Neural cell (in vitro differentiated cells): ENCODE data around the gene VPS41. TPM values are rescaled to one million over a fixed set of nuclear protein-coding genes. Genes with fewer than 3 reads are reported as not detected.

Experiments used
- H2AFZ ChIP-seq: fragments of 200-600, 300-800 bp; sonication (generic), shearing (Covaris generic); 2 replicates; pipeline ENCODE4 v1.6.0; 2014; ENCODE audit warnings: low read depth, mild to moderate bottlenecking, antibody characterized with exemption, low read length, moderate library complexity
- H3F3A ChIP-seq: fragments of 200-600 bp; shearing (Covaris generic); 2 replicates; pipeline ENCODE4 v1.6.1; 2016; ENCODE audit warnings: mild to moderate bottlenecking, moderate library complexity, mixed read lengths, antibody characterized with exemption, low read length; ENCODE audit not compliant: insufficient read depth, poor library complexity, severe bottlenecking
- H3K27ac ChIP-seq: fragments of 200-600, 300-800 bp; sonication (generic), shearing (Covaris generic); 2 replicates; pipeline ENCODE4 v1.5.1; 2014; ENCODE audit warnings: mild to moderate bottlenecking, low read length, moderate library complexity
- H3K27me3 ChIP-seq: fragments of 300-800, 200-600 bp; sonication (generic), shearing (Covaris generic); 2 replicates; pipeline ENCODE4 v1.6.0; 2014; ENCODE audit warnings: mild to moderate bottlenecking, low read depth, low read length, moderate library complexity; ENCODE audit not compliant: insufficient read depth
- H3K36me3 ChIP-seq: fragments of 300-800, 200-600 bp; sonication (generic), shearing (Covaris generic); 2 replicates; pipeline ENCODE4 v1.5.1; 2014; ENCODE audit warnings: mild to moderate bottlenecking, antibody characterized with exemption, low read length, moderate library complexity; ENCODE audit not compliant: insufficient read depth
- H3K4me2 ChIP-seq: fragments of 300-800, 200-600 bp; sonication (generic), shearing (Covaris generic); 2 replicates; pipeline ENCODE4 v1.6.0; 2014; ENCODE audit warnings: mild to moderate bottlenecking, low read length
- H3K4me3 ChIP-seq: fragments of 300-800, 200-600 bp; sonication (generic), shearing (Covaris generic); 2 replicates; pipeline ENCODE4 v1.5.1; 2014; ENCODE audit warnings: mild to moderate bottlenecking, low read length, moderate library complexity
- H3K79me2 ChIP-seq: fragments of 200-600 bp; shearing (Covaris generic); replicated peaks from 2 replicates; pipeline ENCODE4 v1.6.0; 2014; ENCODE audit warnings: mild to moderate bottlenecking, low read length, moderate library complexity; ENCODE audit not compliant: insufficient read depth
- H3K9ac ChIP-seq: fragments of 300-800, 200-600 bp; sonication (generic), shearing (Covaris generic); 2 replicates; pipeline ENCODE4 v1.6.1; 2016; ENCODE audit warnings: mild to moderate bottlenecking, low read length, mixed read lengths
- H3K9me2 ChIP-seq: fragments of 200-600 bp; shearing (Covaris generic); 2 replicates; pipeline ENCODE4 v1.6.1; 2016; ENCODE audit warnings: mild to moderate bottlenecking, low read length, mixed read lengths; ENCODE audit not compliant: insufficient read depth
- H3K9me3 ChIP-seq: fragments of 200-600, 300-800 bp; sonication (generic), shearing (Covaris generic); 2 replicates; pipeline ENCODE4 v1.6.1; 2016; ENCODE audit warnings: mild to moderate bottlenecking, mixed run types, low read length, moderate library complexity, mixed read lengths
- H4K20me1 ChIP-seq: fragments of 200-600 bp; shearing (Covaris generic); 2 replicates; pipeline ENCODE4 v1.6.1; 2016; ENCODE audit warnings: mild to moderate bottlenecking, mixed run types; ENCODE audit not compliant: insufficient read depth
- CTCF ChIP-seq: fragments of 450-650 bp; IDR thresholded peaks from 2 replicates; pipeline ENCODE4 v1.5.1; 2014; ENCODE audit warnings: antibody characterized with exemption, mild to moderate bottlenecking, moderate library complexity; ENCODE audit not compliant: poor library complexity, severe bottlenecking
- EP300 ChIP-seq: fragments of 450-650 bp; conservative IDR thresholded peaks from 2 replicates; pipeline ENCODE4 v1.6.1; 2014; ENCODE audit warnings: antibody characterized with exemption, mild to moderate bottlenecking, moderate library complexity; ENCODE audit not compliant: poor library complexity, severe bottlenecking
- EZH2 ChIP-seq: fragments of 200-600, 300-800 bp; shearing (Covaris generic), sonication (generic); IDR thresholded peaks from 2 replicates; pipeline ENCODE4 v1.6.1; 2014; ENCODE audit warnings: antibody characterized with exemption, low read length, borderline replicate concordance, mild to moderate bottlenecking; ENCODE audit not compliant: insufficient read depth, poor library complexity, severe bottlenecking
- MXI1 ChIP-seq: fragments of 450-650 bp; conservative IDR thresholded peaks from 2 replicates; pipeline ENCODE4 v1.6.1; 2014; ENCODE audit warnings: antibody characterized with exemption, mild to moderate bottlenecking; ENCODE audit not compliant: poor library complexity, severe bottlenecking
- POLR2AphosphoS5 ChIP-seq: IDR thresholded peaks from 2 replicates; pipeline ENCODE4 v1.6.1; 2012
- RAD21 ChIP-seq: fragments of 450-650 bp; conservative IDR thresholded peaks from 2 replicates; pipeline ENCODE4 v1.6.1; 2014; ENCODE audit warnings: antibody characterized with exemption, mild to moderate bottlenecking, moderate library complexity
- SMC3 ChIP-seq: fragments of 450-650 bp; conservative IDR thresholded peaks from 2 replicates; pipeline ENCODE4 v1.6.1; 2014; ENCODE audit warnings: antibody characterized with exemption, mild to moderate bottlenecking, moderate library complexity; ENCODE audit not compliant: poor library complexity
- TAF1 ChIP-seq: IDR thresholded peaks from 2 replicates; pipeline ENCODE4 v1.6.1; 2012; ENCODE audit warnings: low read depth
- polyA plus RNA-seq: library from polyadenylated mRNA; depleted of rRNA; stranded (reverse); fragments of >200 nt; gene quantifications from 2 replicates; pipeline ENCODE4 v1.2.3, GENCODE V29; 2014
- TF ChIP-seq, protein P1 (sequence below): IDR thresholded peaks from 2 replicates; pipeline ENCODE4 v1.6.1; 2012; ENCODE audit warnings: borderline replicate concordance

The VPS41 gene
- polyA plus RNA-seq, 1 donor from 2014 or later = 64.0 TPM

DNA sequence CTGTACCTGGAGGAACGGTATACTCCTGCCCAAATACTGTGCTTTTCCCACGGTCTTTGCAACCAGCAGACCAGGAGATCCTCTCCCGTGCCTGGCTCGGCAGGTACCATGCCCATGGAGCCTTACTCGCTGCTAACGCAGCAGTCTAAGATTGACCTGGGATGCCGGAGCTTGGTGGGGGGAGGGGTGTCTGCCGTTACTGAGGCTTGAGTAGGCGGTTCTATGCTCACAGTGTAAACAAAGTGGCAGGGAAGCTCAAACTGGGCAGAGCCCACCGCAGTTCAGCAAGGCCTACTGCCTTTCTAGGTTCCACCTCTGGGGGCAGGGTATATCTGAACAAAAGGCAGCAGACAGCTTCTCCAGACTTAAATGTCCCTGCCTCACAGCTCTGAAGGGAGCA, 22.7 kb downstream of the VPS41 start (continued):
- TF ChIP-seq CTCF = no peak

- TF ChIP-seq RAD21 (no peak), POLR2AphosphoS5 (no peak), MXI1 (no peak), EZH2 (no peak), SMC3 (no peak), CTCF (no peak), EP300 (no peak), TAF1 (no peak)
- TF ChIP-seq, protein P1, sequence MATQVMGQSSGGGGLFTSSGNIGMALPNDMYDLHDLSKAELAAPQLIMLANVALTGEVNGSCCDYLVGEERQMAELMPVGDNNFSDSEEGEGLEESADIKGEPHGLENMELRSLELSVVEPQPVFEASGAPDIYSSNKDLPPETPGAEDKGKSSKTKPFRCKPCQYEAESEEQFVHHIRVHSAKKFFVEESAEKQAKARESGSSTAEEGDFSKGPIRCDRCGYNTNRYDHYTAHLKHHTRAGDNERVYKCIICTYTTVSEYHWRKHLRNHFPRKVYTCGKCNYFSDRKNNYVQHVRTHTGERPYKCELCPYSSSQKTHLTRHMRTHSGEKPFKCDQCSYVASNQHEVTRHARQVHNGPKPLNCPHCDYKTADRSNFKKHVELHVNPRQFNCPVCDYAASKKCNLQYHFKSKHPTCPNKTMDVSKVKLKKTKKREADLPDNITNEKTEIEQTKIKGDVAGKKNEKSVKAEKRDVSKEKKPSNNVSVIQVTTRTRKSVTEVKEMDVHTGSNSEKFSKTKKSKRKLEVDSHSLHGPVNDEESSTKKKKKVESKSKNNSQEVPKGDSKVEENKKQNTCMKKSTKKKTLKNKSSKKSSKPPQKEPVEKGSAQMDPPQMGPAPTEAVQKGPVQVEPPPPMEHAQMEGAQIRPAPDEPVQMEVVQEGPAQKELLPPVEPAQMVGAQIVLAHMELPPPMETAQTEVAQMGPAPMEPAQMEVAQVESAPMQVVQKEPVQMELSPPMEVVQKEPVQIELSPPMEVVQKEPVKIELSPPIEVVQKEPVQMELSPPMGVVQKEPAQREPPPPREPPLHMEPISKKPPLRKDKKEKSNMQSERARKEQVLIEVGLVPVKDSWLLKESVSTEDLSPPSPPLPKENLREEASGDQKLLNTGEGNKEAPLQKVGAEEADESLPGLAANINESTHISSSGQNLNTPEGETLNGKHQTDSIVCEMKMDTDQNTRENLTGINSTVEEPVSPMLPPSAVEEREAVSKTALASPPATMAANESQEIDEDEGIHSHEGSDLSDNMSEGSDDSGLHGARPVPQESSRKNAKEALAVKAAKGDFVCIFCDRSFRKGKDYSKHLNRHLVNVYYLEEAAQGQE = no peak
- no peak overlapping the region for H3K4me3 ChIP-seq
- no peak overlapping the region for H2AFZ ChIP-seq
- H3K27me3 ChIP-seq = no peaks in the 10 kb centered on the region
- no peak overlapping the region for H3K9ac ChIP-seq
- H3K27ac ChIP-seq = no peak overlapping the region
- H3K4me2 ChIP-seq = no peak overlapping the region
- H4K20me1 ChIP-seq = no peaks in the 10 kb centered on the region
- no peaks in the 10 kb centered on the region for H3K36me3 ChIP-seq
- H3K9me2 ChIP-seq = no peaks in the 10 kb centered on the region
- H3K9me3 ChIP-seq = no peaks in the 10 kb centered on the region
- H3F3A ChIP-seq = peaks cover 2% of the 10 kb centered on the region
- peaks cover 3% of the 10 kb centered on the region for H3K79me2 ChIP-seq
Observed at GRCh38 chr7:38883706-38884105, 25.3 kb downstream of the VPS41 start.
